GM21515 (cell line): ENCODE data around the gene SETD1A.
"Not testable (repeated sequence)": the region's sequence is repeated elsewhere in the genome, so short reads cannot be mapped to it uniquely, and the experiment has no call there.

Experiments used
- ATAC-seq: cut with Tn5 transposase; IDR thresholded peaks from one replicate; pipeline ENCODE4 v1.9.1; 2021; ENCODE audit not compliant: unreplicated experiment

Gene SETD1A

GRCh38 chr16:30997725-30998711, 40.5 kb downstream of the SETD1A start:
- ATAC-seq, result no peak

- no peak for ATAC-seq
These were observed 41.6 kb downstream of the SETD1A start for GRCh38 chr16:30998852-30999761.

GRCh38 chr16:31000671-31001382, 43.3 kb downstream of the SETD1A start:
- ATAC-seq, result no peak

- ATAC-seq, result no peak
These were observed 44.1 kb downstream of the SETD1A start for GRCh38 chr16:31001507-31002249.

- no peak for ATAC-seq
These were observed 44.7 kb downstream of the SETD1A start for GRCh38 chr16:31002250-31002700.

GRCh38 chr16:31002862-31003341, 45.3 kb downstream of the SETD1A start:
- no peak for ATAC-seq

GRCh38 chr16:31003744-31004143, 46.2 kb downstream of the SETD1A start:
- ATAC-seq, result no peak

GRCh38 chr16:31004658-31005057, 47.1 kb downstream of the SETD1A start:
- ATAC-seq, result no peak

GRCh38 chr16:31005350-31006085, 48.0 kb downstream of the SETD1A start:
- ATAC-seq, result no peak

GRCh38 chr16:31006086-31006385, 48.5 kb downstream of the SETD1A start:
- no peak for ATAC-seq

GRCh38 chr16:31006589-31006988, 49.0 kb downstream of the SETD1A start:
- ATAC-seq, result no peak

- ATAC-seq, result no peak
These were observed 50.1 kb downstream of the SETD1A start for GRCh38 chr16:31007684-31008083.

GRCh38 chr16:31008149-31008548, 50.6 kb downstream of the SETD1A start:
- no peak for ATAC-seq

- ATAC-seq, result no peak
These were observed 51.0 kb downstream of the SETD1A start for GRCh38 chr16:31008551-31008950.

GRCh38 chr16:31009120-31009519, 51.6 kb downstream of the SETD1A start:
- ATAC-seq, result no peak

- no peak for ATAC-seq
These were observed 52.5 kb downstream of the SETD1A start for GRCh38 chr16:31009894-31010584.

GRCh38 chr16:31010585-31011325, 53.2 kb downstream of the SETD1A start, which contains the start of gene STX1B:
STX1B (minus strand) TSS chr16:31010638; CDS start chr16:31010396, 242 bp downstream.
- no peak for ATAC-seq

- ATAC-seq, result not testable (repeated sequence)
These were observed 54.3 kb downstream of the SETD1A start for GRCh38 chr16:31011815-31012214.
